ENCODE results near the gene GNAT2.

- no peak for TF ChIP-seq POLR2AphosphoS5 (IDR thresholded peaks at IDR 0.05)
- no peak for TF ChIP-seq CTCF (IDR thresholded peaks at IDR 0.05)
- TF ChIP-seq EP300 (IDR thresholded peaks at IDR 0.05), result no peak
- no peak for TF ChIP-seq POLR2A (IDR thresholded peaks at IDR 0.05; ENCODE audit: low read depth)
These were observed 7.4 kb upstream of the GNAT2 start for GRCh38 chr1:109626682-109627408.
